Trophoblast cell (in vitro differentiated cells and primary cell): ENCODE data around the gene TEX29.

Experiments used
- DNase-seq, 2 donors: peaks; one replicate each; pipeline ENCODE4 v3.0.0-alpha.2; 2016
- H2AFZ ChIP-seq: 2 replicates; pipeline ENCODE4 v1.6.1; 2013; ENCODE audit warnings: low read length, moderate library complexity, mild to moderate bottlenecking; ENCODE audit not compliant: insufficient read depth, poor library complexity
- H2AK5ac ChIP-seq: 2 replicates; pipeline ENCODE4 v1.6.1; 2013; ENCODE audit warnings: mild to moderate bottlenecking, low read length
- H2BK120ac ChIP-seq: 2 replicates; pipeline ENCODE4 v1.6.1; 2013; ENCODE audit warnings: low read length, mild to moderate bottlenecking, moderate library complexity; ENCODE audit not compliant: insufficient read depth, poor library complexity
- H2BK12ac ChIP-seq: 2 replicates; pipeline ENCODE4 v1.6.1; 2013; ENCODE audit warnings: mild to moderate bottlenecking, low read length, moderate library complexity
- H2BK5ac ChIP-seq: 2 replicates; pipeline ENCODE4 v1.6.1; 2013; ENCODE audit warnings: low read length, low read depth, moderate library complexity, mild to moderate bottlenecking; ENCODE audit not compliant: poor library complexity
- H3K14ac ChIP-seq: 2 replicates; pipeline ENCODE4 v1.6.1; 2013; ENCODE audit warnings: mild to moderate bottlenecking, low read length
- H3K18ac ChIP-seq: 2 replicates; pipeline ENCODE4 v1.6.1; 2013; ENCODE audit warnings: mild to moderate bottlenecking, low read length
- H3K23ac ChIP-seq: 2 replicates; pipeline ENCODE4 v1.6.1; 2013; ENCODE audit warnings: low read length
- H3K27ac ChIP-seq: 2 replicates; pipeline ENCODE4 v1.5.1; 2013; ENCODE audit warnings: low read depth, mild to moderate bottlenecking, inconsistent platforms, low read length, moderate library complexity
- H3K27me3 ChIP-seq: 2 replicates; pipeline ENCODE4 v1.6.1; 2013; ENCODE audit warnings: inconsistent platforms, mild to moderate bottlenecking, low read length, moderate library complexity; ENCODE audit not compliant: insufficient read depth
- H3K36me3 ChIP-seq, 2 experiments: 1 replicate in 1 of 2; 2 replicates in 1 of 2; pipeline ENCODE4 v1.6.1; 2013; ENCODE audit warnings: low read length in 2 of 2, mild to moderate bottlenecking in 2 of 2, moderate library complexity in 1 of 2; ENCODE audit not compliant: insufficient read depth in 2 of 2, control insufficient read depth in 1 of 2
- H3K4ac ChIP-seq: 2 replicates; pipeline ENCODE4 v1.6.1; 2013; ENCODE audit warnings: low read depth, mild to moderate bottlenecking, low read length, moderate library complexity
- H3K4me1 ChIP-seq, 2 experiments: 1 replicate in 1 of 2; 2 replicates in 1 of 2; pipeline ENCODE4 v1.6.1; 2013; ENCODE audit warnings: low read length in 2 of 2, mild to moderate bottlenecking in 2 of 2, moderate library complexity in 1 of 2; ENCODE audit not compliant: insufficient read depth in 2 of 2, control insufficient read depth in 1 of 2
- H3K4me2 ChIP-seq: 2 replicates; pipeline ENCODE4 v1.6.1; 2013; ENCODE audit warnings: inconsistent platforms, mild to moderate bottlenecking, low read length, moderate library complexity
- H3K4me3 ChIP-seq: 2 replicates; pipeline ENCODE4 v1.5.1; 2013; ENCODE audit warnings: mild to moderate bottlenecking, low read depth, low read length, inconsistent platforms
- H3K79me1 ChIP-seq: one replicate; pipeline ENCODE4 v1.6.1; 2013; ENCODE audit warnings: low read length
- H3K79me2 ChIP-seq: 2 replicates; pipeline ENCODE4 v1.6.1; 2013; ENCODE audit warnings: low read length, mild to moderate bottlenecking; ENCODE audit not compliant: control insufficient read depth, insufficient read depth, poor library complexity
- H3K9ac ChIP-seq: 2 replicates; pipeline ENCODE4 v1.6.1; 2013; ENCODE audit warnings: mild to moderate bottlenecking, low read length
- H3K9me3 ChIP-seq: 2 replicates; pipeline ENCODE4 v1.6.1; 2013; ENCODE audit warnings: low read depth, mild to moderate bottlenecking, control low read depth, inconsistent platforms, low read length; ENCODE audit not compliant: insufficient read depth
- H4K12ac ChIP-seq: 2 replicates; pipeline ENCODE4 v1.6.1; 2013; ENCODE audit warnings: low read depth, mild to moderate bottlenecking, low read length, moderate library complexity
- H4K8ac ChIP-seq: 2 replicates; pipeline ENCODE4 v1.6.1; 2013; ENCODE audit warnings: low read depth, mild to moderate bottlenecking, low read length, moderate library complexity
- H4K91ac ChIP-seq: one replicate; pipeline ENCODE4 v1.6.1; 2013; ENCODE audit warnings: low read depth, mild to moderate bottlenecking, low read length, moderate library complexity
- WGBS: extraction: QIAGEN DNeasy Blood & Tissue Kit; methylation state at CpG from one replicate; pipeline ENCODE4 v1.1.7; 2013; ENCODE audit warnings: missing lambda C conversion rate; ENCODE audit not compliant: insufficient read length, insufficient coverage; ENCODE audit errors: extremely low coverage; 5-methylcytosine and 5-hydroxymethylcytosine counted together

TEX29 gene

DNA sequence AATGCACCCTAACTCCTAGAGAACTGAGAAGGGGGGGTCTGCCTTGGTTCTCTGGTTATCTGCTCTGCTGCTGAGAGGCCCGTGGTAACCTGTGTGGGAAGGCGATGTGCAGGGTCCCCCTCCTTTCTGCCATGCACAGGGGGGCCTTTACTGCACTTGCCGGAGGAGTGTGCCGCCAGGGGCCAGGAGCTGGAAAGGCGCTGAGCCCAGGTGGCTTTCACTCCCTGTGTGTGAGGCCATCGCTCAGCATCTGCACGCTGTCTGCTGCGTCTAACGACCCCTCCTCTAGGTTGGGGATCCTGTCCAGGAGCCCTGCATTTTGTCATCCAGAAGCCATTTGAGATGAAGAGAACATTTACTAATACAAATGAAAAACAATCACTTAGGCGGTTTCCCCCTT, 37.0 kb upstream of the TEX29 start:
- no peak overlapping the region for H2AFZ ChIP-seq
- H2AK5ac ChIP-seq, result no peak overlapping the region
- no peak overlapping the region for H3K9ac ChIP-seq
- no peak overlapping the region for H4K91ac ChIP-seq
- no peaks in the 10 kb centered on the region for H3K4me1 ChIP-seq
- H3K79me2 ChIP-seq, result peaks cover 1% of the 10 kb centered on the region
- WGBS, result no CpG with 5 or more reads among the region's 10 CpGs
- no peak overlapping the region for H4K12ac ChIP-seq
- H3K36me3 ChIP-seq, result peaks cover 49 to 66% of the 10 kb centered on the region in 2 experiments
- H2BK12ac ChIP-seq, result no peak overlapping the region
- no peak overlapping the region for H4K8ac ChIP-seq
- no peaks in the 10 kb centered on the region for H3K79me1 ChIP-seq
- H3K4ac ChIP-seq, result no peak overlapping the region
- H2BK5ac ChIP-seq, result no peak overlapping the region
- no peak overlapping the region for H3K14ac ChIP-seq
- DNase-seq, result no peak
- no peak overlapping the region for H2BK120ac ChIP-seq
- no peak overlapping the region for H3K18ac ChIP-seq
- H3K9me3 ChIP-seq, result no peaks in the 10 kb centered on the region
- H3K4me2 ChIP-seq, result no peak overlapping the region
- no peak overlapping the region for H3K27ac ChIP-seq
- H3K27me3 ChIP-seq, result no peaks in the 10 kb centered on the region
- H3K4me3 ChIP-seq, result no peak overlapping the region
- no peak overlapping the region for H3K23ac ChIP-seq

DNA sequence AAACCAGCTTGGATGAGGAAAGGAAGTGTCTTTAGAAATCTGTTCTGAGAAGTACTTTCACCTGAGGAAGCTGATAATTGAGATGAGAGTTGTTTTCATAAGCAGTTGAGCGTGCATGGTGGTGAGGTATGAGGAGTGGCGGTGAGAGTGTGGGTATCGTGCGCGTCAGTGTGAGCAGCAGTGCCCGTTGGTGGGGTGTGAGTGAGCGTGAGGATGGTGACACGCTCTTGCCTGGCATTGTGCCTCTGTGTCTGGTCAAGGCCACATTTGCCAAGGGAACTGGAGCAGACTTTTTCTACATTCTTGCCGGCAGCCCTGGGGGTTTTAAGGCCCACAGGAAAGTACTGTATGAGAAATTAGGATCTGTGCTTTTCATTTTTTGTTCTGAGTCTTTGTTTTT, 36.5 kb upstream of the TEX29 start:
- Histone ChIP-seq H3K4me3 (no peak overlapping the region), H2AFZ (no peak overlapping the region), H2BK12ac (no peak overlapping the region), H2AK5ac (no peak overlapping the region), H2BK120ac (no peak overlapping the region), H3K9me3 (no peaks in the 10 kb centered on the region), H2BK5ac (no peak overlapping the region), H3K27ac (no peak overlapping the region), H3K9ac (no peak overlapping the region), H3K4me2 (no peak overlapping the region), H3K79me1 (no peaks in the 10 kb centered on the region), H3K79me2 (peaks cover 1% of the 10 kb centered on the region), H4K8ac (no peak overlapping the region), H3K14ac (no peak overlapping the region), H4K91ac (no peak overlapping the region), H3K23ac (no peak overlapping the region), H3K36me3 (peaks cover 49 to 61% of the 10 kb centered on the region in 2 experiments), H3K4ac (no peak overlapping the region), H4K12ac (no peak overlapping the region), H3K18ac (no peak overlapping the region), H3K4me1 (no peaks in the 10 kb centered on the region), H3K27me3 (no peaks in the 10 kb centered on the region)
- no CpG with 5 or more reads among the region's 9 CpGs for WGBS
- DNase-seq, result no peak

DNA sequence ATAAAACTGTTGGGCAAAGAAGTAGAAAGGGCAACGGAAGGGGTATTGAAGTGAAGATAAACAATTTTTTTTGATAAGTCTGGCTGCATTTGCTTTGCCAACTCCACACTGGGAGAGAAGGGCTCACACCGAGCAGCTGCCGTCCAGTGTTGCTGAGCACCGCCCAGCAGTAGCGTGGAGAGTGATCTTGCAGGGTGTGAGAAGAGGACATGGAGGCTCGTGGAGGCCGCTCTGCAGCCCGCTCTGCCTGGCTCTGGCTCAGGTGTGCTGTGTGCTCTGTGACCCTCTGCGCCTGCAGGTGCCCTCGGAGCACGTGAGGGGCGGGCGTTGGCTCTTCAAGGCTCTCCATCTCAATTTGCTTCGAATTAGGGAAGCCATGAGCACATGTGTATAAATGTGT, 35.9 kb upstream of the TEX29 start:
- no peak overlapping the region for H2BK12ac ChIP-seq
- no peak overlapping the region for H3K9ac ChIP-seq
- H3K23ac ChIP-seq, result no peak overlapping the region
- no peak overlapping the region for H2AK5ac ChIP-seq
- H4K12ac ChIP-seq, result no peak overlapping the region
- DNase-seq, result no peak
- no peak overlapping the region for H4K91ac ChIP-seq
- H3K4me1 ChIP-seq, result no peaks in the 10 kb centered on the region
- H3K27me3 ChIP-seq, result no peaks in the 10 kb centered on the region
- H3K27ac ChIP-seq, result no peak overlapping the region
- H3K79me2 ChIP-seq, result peaks cover 1% of the 10 kb centered on the region
- H4K8ac ChIP-seq, result no peak overlapping the region
- H3K4me2 ChIP-seq, result no peak overlapping the region
- peak overlapping the region; percentile 53 for H3K4me3 ChIP-seq
- H3K9me3 ChIP-seq, result no peaks in the 10 kb centered on the region
- H2AFZ ChIP-seq, result no peak overlapping the region
- no CpG with 5 or more reads among the region's 14 CpGs for whole genome bisulfite sequencing
- H3K14ac ChIP-seq, result no peak overlapping the region
- no peak overlapping the region for H3K18ac ChIP-seq
- H2BK5ac ChIP-seq, result no peak overlapping the region
- H3K36me3 ChIP-seq, result peaks cover 48 to 61% of the 10 kb centered on the region in 2 experiments
- H2BK120ac ChIP-seq, result no peak overlapping the region
- H3K79me1 ChIP-seq, result no peaks in the 10 kb centered on the region
- no peak overlapping the region for H3K4ac ChIP-seq

DNA sequence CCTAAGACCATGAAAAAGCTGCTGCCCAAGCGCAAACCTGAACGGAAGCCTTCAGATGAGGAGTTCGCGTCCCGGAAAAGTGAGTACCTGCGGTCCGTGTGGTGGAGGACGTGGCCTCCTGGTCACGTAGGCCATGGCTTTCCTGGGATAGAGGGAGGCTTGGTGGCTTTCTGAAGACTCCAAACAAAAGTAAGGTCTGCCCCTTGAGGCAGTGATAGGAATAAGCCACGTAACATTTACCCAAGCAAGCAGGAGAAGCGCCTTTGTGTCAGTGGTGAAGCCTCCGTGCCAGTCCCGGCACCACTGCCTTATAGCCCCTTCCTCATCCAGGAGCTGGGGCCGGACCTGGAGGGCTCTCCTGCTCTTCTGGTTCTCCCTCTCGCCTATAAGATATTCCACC, 34.3 kb upstream of the TEX29 start:
- no peak for DNase-seq
- Histone ChIP-seq H3K23ac (no peak overlapping the region), H3K79me1 (no peaks in the 10 kb centered on the region), H4K91ac (no peak overlapping the region), H3K36me3 (peaks cover 45 to 60% of the 10 kb centered on the region in 2 experiments), H4K12ac (peak overlapping the region; percentile 32), H3K4me3 (no peak overlapping the region), H2BK12ac (no peak overlapping the region), H3K4me1 (no peaks in the 10 kb centered on the region), H2BK5ac (no peak overlapping the region), H2AK5ac (no peak overlapping the region), H3K79me2 (peaks cover 1% of the 10 kb centered on the region), H2AFZ (no peak overlapping the region), H3K27ac (no peak overlapping the region), H3K18ac (no peak overlapping the region), H3K4ac (no peak overlapping the region), H3K9me3 (no peaks in the 10 kb centered on the region), H3K27me3 (no peaks in the 10 kb centered on the region), H3K4me2 (no peak overlapping the region), H3K14ac (no peak overlapping the region), H3K9ac (no peak overlapping the region), H4K8ac (no peak overlapping the region), H2BK120ac (no peak overlapping the region)
- WGBS, result no CpG with 5 or more reads among the region's 15 CpGs
